Adrenal gland (tissue), 12 donors: ENCODE results near the gene MYOCD. TPM values are rescaled to one million over a fixed set of nuclear protein-coding genes. Genes with fewer than 3 reads are reported as not detected.

Source experiments
- DNase-seq, 7 donors: peaks; one replicate each; pipeline ENCODE4 v3.0.0-alpha.2; 2019 to 2020
- H3K27ac ChIP-seq, 5 donors: fragments of 200-600 bp; sonication (generic) in 4 of 5; 1 replicate in 3 of 5; 2 replicates in 2 of 5; pipeline versions ENCODE4 v1.5.1 to v1.8.0; 2016 to 2020; ENCODE audit warnings: mild to moderate bottlenecking in 1 of 5
- H3K27me3 ChIP-seq: fragments of 200-600 bp; 2 replicates; pipeline ENCODE4 v1.8.0; 2021
- H3K36me3 ChIP-seq, 2 donors: fragments of 200-600 bp; replicated peaks in 1 of 2; 1 replicate in 1 of 2; 2 replicates in 1 of 2; pipeline versions ENCODE4 v1.5.1 to v1.8.0; 2018 to 2022
- H3K4me1 ChIP-seq, 2 donors: fragments of 200-600 bp; replicated peaks in 1 of 2; 1 replicate in 1 of 2; 2 replicates in 1 of 2; pipeline versions ENCODE4 v1.5.1 to v1.8.0; 2018 to 2021
- H3K4me3 ChIP-seq, 4 donors: fragments of 200-600 bp; sonication (generic) in 3 of 4; one replicate each; pipeline ENCODE4 v1.5.1; 2016 to 2018
- H3K9me3 ChIP-seq, 3 donors: fragments of 200-600 bp; sonication (generic) in 1 of 3; replicated peaks in 1 of 3; 1 replicate in 2 of 3; 2 replicates in 1 of 3; pipeline versions ENCODE4 v1.5.1 to v1.8.0; 2016 to 2021
- CTCF ChIP-seq, 6 experiments: fragments of 450-650 bp in 4 of 6; fragments of 200-600 bp in 2 of 6; sonication (generic) in 1 of 6; IDR thresholded peaks; 1 replicate in 5 of 6; 2 replicates in 1 of 6; pipeline versions ENCODE4 v1.5.1 to v1.8.0; 2016 to 2021; ENCODE audit warnings: antibody characterized with exemption in 6 of 6, mild to moderate bottlenecking in 2 of 6, moderate library complexity in 1 of 6
- POLR2A ChIP-seq, 2 donors: fragments of 450-650 bp; IDR thresholded peaks; one replicate each; pipeline ENCODE4 v1.6.1; 2017; ENCODE audit warnings: antibody characterized with exemption in 2 of 2, mild to moderate bottlenecking in 2 of 2, moderate library complexity in 1 of 2
- WGBS, 4 donors: extraction: QIAGEN DNeasy Blood & Tissue Kit in 2 of 4; methylation state at CpG; one replicate each; pipeline versions ENCODE4 v1.1.5 to v1.1.7; 2013 to 2017; 5-methylcytosine and 5-hydroxymethylcytosine counted together
- intact Hi-C, 2 donors: fragments of 100-400 bp; cut with DNase I; formaldehyde crosslinking; loops; one replicate each; pipeline versions ENCODE4 v1.14.1 to v1.15.0; 2022 to 2023
- polyA plus RNA-seq, 3 donors: library from polyadenylated mRNA; stranded (reverse); fragments of 200-250 nt in 2 of 3; fragments of 350-450 nt in 1 of 3; fragmentation: Illumina TruSeq in 1 of 3; extraction: RNeasy Lipid Tissue Mini Kit (QIAGEN cat#74804) in 1 of 3; gene quantifications; one replicate each; pipeline ENCODE4 v1.2.3, GENCODE V29; 2013 to 2014
- total RNA-seq, 9 donors: library from RNA; depleted of rRNA in 4 of 9; stranded (reverse); fragments of >200 nt in 4 of 9; fragments of 120-200 nt in 1 of 9; fragmentation: NEBNext Ultra II Directional in 1 of 9; extraction: Animal tissue kit (Norgen Biotek cat#: 25700) in 1 of 9; gene quantifications; one replicate each; pipeline versions ENCODE4 v1.1.0 to v1.2.4, GENCODE V29; 2013 to 2023
- donor health status: healthy with polysubstance abuse.
- donor health status: Bipolar disorder and iron deficiency.
- donor health status: DM: yes; HTN: yes; CAD: no.
- donor health status: DM: no; HTN: no; CAD: no.
- donor health status: DM: no; HTN: no; CAD: no.
- donor health status: DM: yes; HTN: yes; CAD: no.

MYOCD gene
- total and polyA plus RNA-seq, 12 donors: 0.18 to 4.3 (median 0.97) TPM

GRCh38 chr17:12730421-12730820 lies 64.7 kb downstream of the MYOCD start:
- intact Hi-C loops: no loop called here
- no peak overlapping the region for H3K27ac ChIP-seq

GRCh38 chr17:12730931-12731521 lies 65.3 kb downstream of the MYOCD start:
- Histone ChIP-seq H3K4me1 (no peaks in the 10 kb centered on the region), H3K27ac (no peak overlapping the region), H3K36me3 (no peaks in the 10 kb centered on the region), H3K4me3 (no peak overlapping the region), H3K27me3 (no peaks in the 10 kb centered on the region), H3K9me3 (no peaks in the 10 kb centered on the region)
- intact Hi-C loops: no loop called here
- DNase-seq: peak in 6 of 7 donors; percentile 29 to 61 (median 31)
- 28 to 46% (median 33%) methylated on average over 6 to 10 of the region's 10 CpGs for WGBS, 4 donors
- TF ChIP-seq POLR2A (IDR thresholded peaks at IDR 0.05): no peak
- no peak for TF ChIP-seq CTCF (IDR thresholded peaks at IDR 0.05)

More at GRCh38 chr17:12730421-12730820, 64.7 kb downstream of the MYOCD start:
- Histone ChIP-seq H3K4me3 (no peak overlapping the region), H3K4me1 (no peaks in the 10 kb centered on the region), H3K27me3 (no peaks in the 10 kb centered on the region), H3K36me3 (no peaks in the 10 kb centered on the region), H3K9me3 (no peaks in the 10 kb centered on the region)
- DNase-seq: no peak
- 76 to 93% (median 87%) methylated on average over 5 of the region's 5 CpGs for WGBS, 4 donors
- no peak for TF ChIP-seq POLR2A (IDR thresholded peaks at IDR 0.05)

GRCh38 chr17:12731839-12732238 lies 66.1 kb downstream of the MYOCD start:
- intact Hi-C loops: no loop called here
- no peaks in the 10 kb centered on the region for H3K9me3 ChIP-seq
- no peaks in the 10 kb centered on the region for H3K36me3 ChIP-seq
- 81 to 92% (median 89%) methylated on average over 7 to 8 of the region's 8 CpGs for WGBS, 4 donors
- no peak for TF ChIP-seq CTCF (IDR thresholded peaks at IDR 0.05)
- no peak for TF ChIP-seq POLR2A (IDR thresholded peaks at IDR 0.05)
- H3K27ac ChIP-seq: no peak overlapping the region
- no peaks in the 10 kb centered on the region for H3K27me3 ChIP-seq
- no peaks in the 10 kb centered on the region for H3K4me1 ChIP-seq
- no peak overlapping the region for H3K4me3 ChIP-seq
- DNase-seq: no peak

- WGBS, 4 donors: 76 to 84% (median 81%) methylated on average over 8 of the region's 8 CpGs
- Histone ChIP-seq H3K9me3 (no peaks in the 10 kb centered on the region), H3K4me1 (no peaks in the 10 kb centered on the region), H3K27me3 (no peaks in the 10 kb centered on the region), H3K4me3 (no peak overlapping the region), H3K36me3 (no peaks in the 10 kb centered on the region), H3K27ac (no peak overlapping the region)
- TF ChIP-seq CTCF (IDR thresholded peaks at IDR 0.05): no peak
- no peak for TF ChIP-seq POLR2A (IDR thresholded peaks at IDR 0.05)
- no peak for DNase-seq
- intact Hi-C loops: no loop called here
Measured at GRCh38 chr17:12732366-12732765, 66.7 kb downstream of the MYOCD start.

- H3K27ac ChIP-seq: peak overlapping the region in 1 of 5 donors; percentile 29
- H3K4me3 ChIP-seq: no peak overlapping the region
- 51 to 66% (median 61%) methylated on average over 7 of the region's 7 CpGs for WGBS, 4 donors
- no peaks in the 10 kb centered on the region for H3K4me1 ChIP-seq
- no peaks in the 10 kb centered on the region for H3K36me3 ChIP-seq
- no peak for TF ChIP-seq POLR2A (IDR thresholded peaks at IDR 0.05)
- no peak for TF ChIP-seq CTCF (IDR thresholded peaks at IDR 0.05)
- no peaks in the 10 kb centered on the region for H3K9me3 ChIP-seq
- no peaks in the 10 kb centered on the region for H3K27me3 ChIP-seq
- intact Hi-C loops: no loop called here
- peak in 1 of 7 donors; percentile 3 for DNase-seq
Measured at GRCh38 chr17:12734926-12735325, 69.2 kb downstream of the MYOCD start.
